ENCODE results near the gene CXCL17.

DNA sequence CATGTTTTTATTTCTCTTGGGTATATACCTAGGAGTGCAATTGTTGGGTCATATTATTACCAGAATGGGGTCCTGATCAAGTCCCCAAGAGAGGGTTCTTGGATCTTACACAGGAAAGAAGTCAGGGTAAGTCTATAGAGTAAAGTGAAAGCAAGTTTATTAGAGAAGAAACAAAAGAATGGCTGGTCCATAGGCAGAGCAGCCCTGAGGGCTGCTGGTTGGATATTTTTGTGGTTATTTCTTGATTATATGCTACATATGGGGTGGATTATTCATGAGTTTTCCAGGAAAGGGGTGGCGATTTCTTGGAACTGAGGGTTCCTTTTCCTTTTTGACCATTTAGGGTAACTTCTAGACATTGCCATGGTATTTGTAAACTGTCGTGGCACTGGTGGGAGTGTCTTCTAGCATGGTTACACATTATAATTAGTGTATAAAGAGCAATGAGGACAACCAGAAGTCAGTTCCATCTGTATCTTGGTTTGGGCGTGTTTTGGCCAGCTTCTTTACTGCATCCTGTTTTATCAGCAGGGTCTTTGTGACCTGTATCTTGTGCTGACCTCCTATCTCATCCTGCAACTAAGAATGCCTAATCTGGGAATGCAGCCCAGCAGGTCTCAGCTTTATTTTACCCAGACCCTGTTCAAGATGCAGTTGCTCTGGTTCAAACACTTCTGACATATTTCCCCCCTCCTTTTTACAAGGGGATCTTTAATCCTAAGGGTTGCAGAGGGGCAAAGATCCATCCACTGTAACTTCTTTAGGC lies 44.5 kb upstream of the CXCL17 start:
- TF ChIP-seq CTCF (IDR thresholded peaks at IDR 0.05; ENCODE audit: borderline replicate concordance, extremely low read depth, low read length, poor library complexity, severe bottlenecking) (no peak), EZH2 (IDR thresholded peaks at IDR 0.05; ENCODE audit: borderline replicate concordance, low read depth, low read length, severe bottlenecking) (no peak)
